Esophagus squamous epithelium (tissue), 5 donors: Measurements from ENCODE around the gene ZNF296. TPM values are rescaled to one million over a fixed set of nuclear protein-coding genes. Genes with fewer than 3 reads are reported as not detected.
A peak's percentile ranks its signal among the peaks of the same experiment; 100 is the strongest.

Experiments used
- DNase-seq: peaks from one replicate; lab custom pipeline; 2025; lab: John Stamatoyannopoulos, UW
- H3K27ac ChIP-seq, 4 donors: fragments of 200-600 bp; sonication (generic); one replicate each; pipeline ENCODE4 v1.5.1; 2016 to 2019; ENCODE audit warnings: mild to moderate bottlenecking in 1 of 4
- H3K27me3 ChIP-seq, 4 donors: fragments of 200-600 bp; sonication (generic); 1 replicate in 3 of 4; 2 replicates in 1 of 4; pipeline versions ENCODE4 v1.5.1 to v1.6.0; 2017 to 2021; ENCODE audit warnings: antibody characterized with exemption in 1 of 4
- H3K36me3 ChIP-seq, 3 donors: fragments of 200-600 bp; sonication (generic); one replicate each; pipeline ENCODE4 v1.5.1; 2016 to 2019
- H3K4me1 ChIP-seq, 3 donors: fragments of 200-600 bp; sonication (generic); one replicate each; pipeline ENCODE4 v1.5.1; 2017 to 2019
- H3K4me3 ChIP-seq, 4 donors: fragments of 200-600 bp; sonication (generic); 1 replicate in 3 of 4; 2 replicates in 1 of 4; pipeline ENCODE4 v1.5.1; 2016 to 2019; ENCODE audit warnings: mild to moderate bottlenecking in 2 of 4, moderate library complexity in 1 of 4
- H3K9me3 ChIP-seq, 3 donors: fragments of 200-600 bp; sonication (generic); one replicate each; pipeline ENCODE4 v1.5.1; 2016 to 2019
- CTCF ChIP-seq, 6 experiments: fragments of 450-650 bp in 4 of 6; fragments of 200-600 bp in 2 of 6; sonication (generic) in 2 of 6; IDR thresholded peaks; one replicate each; pipeline ENCODE4 v1.5.1; 2016 to 2019; ENCODE audit warnings: antibody characterized with exemption in 6 of 6, mild to moderate bottlenecking in 4 of 6, moderate library complexity in 4 of 6
- POLR2A ChIP-seq, 4 donors: fragments of 450-650 bp; IDR thresholded peaks; one replicate each; pipeline ENCODE4 v1.6.1; 2017; ENCODE audit warnings: antibody characterized with exemption in 4 of 4, mild to moderate bottlenecking in 4 of 4, moderate library complexity in 3 of 4
- WGBS, 2 donors: methylation state at CpG; one replicate each; pipeline ENCODE4 v1.1.5; 2018; 5-methylcytosine and 5-hydroxymethylcytosine counted together
- intact Hi-C: fragments of 100-400 bp; cut with DNase I; formaldehyde crosslinking; loops from one replicate; pipeline ENCODE4 v1.15.0; 2022
- total RNA-seq, 4 donors: library from RNA; depleted of rRNA; stranded (reverse); fragments of >200 nt; gene quantifications; one replicate each; pipeline ENCODE4 v1.1.0, GENCODE V29; 2016
- donor health status: DM: yes; HTN: yes; CAD: no.

The ZNF296 gene
- total RNA-seq, 4 donors from 2014 or later: 4.0 to 17.7 (median 4.5) TPM

GRCh38 chr19:45078390-45079062 lies 2.2 kb upstream of the ZNF296 start:
- H3K9me3 ChIP-seq: no peaks in the 10 kb centered on the region
- peaks cover 6 to 26% (median 8%) of the 10 kb centered on the region in 3 donors for H3K36me3 ChIP-seq
- no peaks in the 10 kb centered on the region for H3K27me3 ChIP-seq
- 65 to 85% methylated on average over 5 to 9 of the region's 10 CpGs for WGBS, 2 donors
- TF ChIP-seq POLR2A (IDR thresholded peaks at IDR 0.05): no peak
- no peak for TF ChIP-seq CTCF (IDR thresholded peaks at IDR 0.05)
- no peak for DNase-seq
- peak overlapping the region; percentile 67 to 83 (median 80) for H3K27ac ChIP-seq
- H3K4me3 ChIP-seq: peak overlapping the region; percentile 54 to 92 (median 63)
- intact Hi-C loops: no loop called here
- peaks cover 36 to 69% (median 39%) of the 10 kb centered on the region in 3 donors for H3K4me1 ChIP-seq

DNA sequence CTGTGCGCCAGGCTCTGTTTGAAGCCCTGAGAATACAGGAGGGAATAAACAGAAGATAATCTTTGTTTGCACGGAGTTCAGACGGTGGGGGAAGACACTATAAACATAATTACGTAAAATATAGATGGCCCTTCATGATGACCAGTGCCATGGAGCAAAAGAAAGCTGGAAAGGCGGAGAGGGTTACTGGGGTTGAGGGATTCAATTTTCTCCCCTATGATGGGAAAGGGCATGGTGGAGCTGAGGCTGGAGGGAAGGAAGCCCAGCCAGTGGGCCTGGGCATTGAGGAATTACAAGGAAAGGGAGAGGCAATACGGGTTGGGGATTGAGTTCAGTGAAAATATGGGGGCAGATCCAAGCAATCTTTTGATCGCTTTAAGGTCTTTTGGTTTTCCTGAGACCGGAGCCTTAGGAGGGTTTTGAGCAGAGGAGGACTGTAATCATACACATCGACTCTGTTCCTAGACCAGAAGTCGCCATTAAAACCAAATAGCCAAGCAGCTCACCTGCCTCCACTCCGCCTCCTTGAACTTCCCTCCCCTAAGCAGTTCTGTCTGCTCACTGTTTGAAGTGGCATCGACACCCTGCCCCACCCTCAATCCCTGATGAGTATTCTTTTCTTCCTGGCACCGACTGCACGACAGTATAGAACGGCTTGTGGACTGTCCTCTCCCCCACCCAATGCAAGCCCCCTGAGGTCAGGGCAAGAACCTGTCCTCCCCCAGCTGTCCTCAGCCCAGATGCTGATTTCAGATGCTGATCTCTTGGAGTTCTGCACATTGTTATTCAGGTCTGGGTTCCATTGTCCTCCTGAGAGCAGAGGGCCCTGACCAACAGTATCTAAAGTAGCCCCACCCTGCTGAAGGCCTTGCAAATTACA lies 813 bp upstream of the ZNF296 start:
- WGBS, 2 donors: 42 to 65% methylated on average over 14 to 15 of the region's 15 CpGs

DNA sequence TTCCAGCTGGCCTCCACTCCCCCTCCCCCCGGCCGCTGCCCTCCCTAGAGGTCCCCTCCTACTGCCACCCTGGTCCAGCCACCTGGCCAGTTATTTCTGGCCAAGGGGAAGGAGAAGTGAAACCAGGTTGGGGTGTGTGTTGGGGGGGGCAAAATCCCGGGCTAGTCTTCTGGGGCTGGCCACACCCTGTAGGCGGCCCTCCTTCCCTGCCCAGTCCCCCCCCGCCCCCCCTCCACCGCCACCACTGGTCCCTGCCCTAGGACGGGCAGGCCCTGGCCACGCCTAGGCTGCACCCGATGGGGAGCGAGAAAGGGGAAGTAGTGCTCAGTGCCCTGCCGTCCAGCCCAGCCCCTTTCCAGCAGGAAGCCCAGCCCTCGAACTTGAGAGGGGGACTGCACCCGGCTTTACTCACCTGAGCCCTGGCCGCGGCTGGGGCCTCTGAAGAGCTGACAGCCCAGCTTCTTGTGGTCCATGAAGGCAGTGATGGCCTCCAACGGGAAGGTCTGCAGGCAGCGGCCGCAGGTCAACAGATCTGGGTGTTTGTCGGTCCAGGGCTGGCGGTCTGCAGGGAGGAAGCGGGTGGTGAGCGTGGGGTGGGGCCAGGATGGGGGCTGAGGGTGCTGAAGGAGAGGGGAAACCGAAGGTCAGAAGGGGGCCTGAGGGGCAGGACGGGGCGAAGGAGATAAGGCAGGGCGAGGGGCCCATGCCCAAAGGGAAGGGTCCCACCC lies 813 bp downstream of the ZNF296 start:
- peak; percentile 83 for DNase-seq
- Histone ChIP-seq H3K27me3 (no peaks in the 10 kb centered on the region), H3K36me3 (peaks cover 8 to 20% (median 11%) of the 10 kb centered on the region in 3 donors), H3K4me3 (peak overlapping the region; percentile 55 to 83 (median 80)), H3K9me3 (no peaks in the 10 kb centered on the region), H3K4me1 (peaks cover 56 to 92% (median 62%) of the 10 kb centered on the region in 3 donors), H3K27ac (peak overlapping the region; percentile 82 to 95 (median 90))
- no peak for TF ChIP-seq CTCF (IDR thresholded peaks at IDR 0.05)
- peak in 1 of 4 donors; percentile 68 for TF ChIP-seq POLR2A (IDR thresholded peaks at IDR 0.05)
- WGBS, 2 donors: 0 to 5% methylated on average over 7 to 10 of the region's 26 CpGs
- intact Hi-C loops: no loop called here

More for the DNA sequence above, 813 bp upstream of the ZNF296 start:
- peak overlapping the region in 3 of 4 donors; percentile 80 to 83 (median 80) for H3K4me3 ChIP-seq
- H3K27me3 ChIP-seq: no peaks in the 10 kb centered on the region
- no peak for DNase-seq
- peaks cover 5 to 15% (median 6%) of the 10 kb centered on the region in 3 donors for H3K36me3 ChIP-seq
- peaks cover 43 to 84% (median 48%) of the 10 kb centered on the region in 3 donors for H3K4me1 ChIP-seq
- intact Hi-C loops: no loop called here
- no peaks in the 10 kb centered on the region for H3K9me3 ChIP-seq
- peak overlapping the region; percentile 82 to 95 (median 90) for H3K27ac ChIP-seq
- TF ChIP-seq CTCF (IDR thresholded peaks at IDR 0.05): no peak

DNA sequence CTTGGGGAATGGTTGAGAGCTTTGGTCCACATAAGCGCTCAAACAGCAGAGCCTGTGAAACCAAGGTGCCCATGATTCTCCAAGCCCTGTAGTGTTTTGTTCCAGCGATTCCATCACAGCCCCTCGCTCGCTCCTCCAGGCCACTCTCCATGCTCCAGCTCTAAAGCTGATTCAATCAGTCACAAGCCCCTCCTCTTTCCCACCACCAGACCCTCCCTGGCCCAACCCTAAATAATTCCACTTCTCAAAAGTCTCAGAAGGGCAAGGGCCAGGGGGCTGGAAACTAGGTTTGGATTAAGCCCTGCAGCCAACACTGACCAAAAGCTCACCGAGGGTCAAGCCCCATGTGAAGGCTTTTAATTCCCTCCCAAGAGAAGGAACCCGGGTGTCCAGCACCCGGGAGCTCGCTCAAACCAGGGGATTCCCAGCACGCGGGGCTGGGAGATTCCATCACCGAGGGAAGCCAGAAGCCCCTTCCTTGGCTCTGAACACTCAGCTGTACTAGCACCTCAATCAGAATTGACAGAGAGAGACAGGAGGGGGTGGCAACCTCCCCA lies 1.5 kb downstream of the ZNF296 start:
- DNase-seq: no peak
- WGBS, 2 donors: 46 to 65% methylated on average over 5 to 10 of the region's 11 CpGs
- Histone ChIP-seq H3K27ac (peak overlapping the region; percentile 82 to 95 (median 90)), H3K4me1 (peaks cover 52 to 92% (median 60%) of the 10 kb centered on the region in 3 donors), H3K9me3 (no peaks in the 10 kb centered on the region), H3K36me3 (peaks cover 8 to 26% (median 17%) of the 10 kb centered on the region in 3 donors), H3K27me3 (no peaks in the 10 kb centered on the region), H3K4me3 (peak overlapping the region; percentile 55 to 83 (median 80))
- intact Hi-C loops: no loop called here
- no peak for TF ChIP-seq POLR2A (IDR thresholded peaks at IDR 0.05)
- TF ChIP-seq CTCF (IDR thresholded peaks at IDR 0.05): no peak
